ENCODE results near the gene IAPP.
"Not testable (repeated sequence)": the region's sequence is repeated elsewhere in the genome, so short reads cannot be mapped to it uniquely, and the experiment has no call there.

IAPP gene

GRCh38 chr12:21384261-21384660 is 11.6 kb downstream of the IAPP start:
- no peak for DNase-seq

- DNase-seq, result no peak
These were observed 14.5 kb downstream of the IAPP start for GRCh38 chr12:21387174-21387573.

- DNase-seq, result no peak
These were observed 19.7 kb downstream of the IAPP start for GRCh38 chr12:21392384-21392783.

- DNase-seq, result not testable (repeated sequence)
These were observed 22.3 kb downstream of the IAPP start for GRCh38 chr12:21394828-21395626.

GRCh38 chr12:21413369-21414277 is 40.9 kb downstream of the IAPP start:
- no peak for DNase-seq

- DNase-seq, result no peak
These were observed 43.9 kb downstream of the IAPP start for GRCh38 chr12:21416511-21417121.

GRCh38 chr12:21418398-21418797 is 45.7 kb downstream of the IAPP start:
- not testable (repeated sequence) for DNase-seq

- DNase-seq, result not testable (repeated sequence)
These were observed 46.5 kb downstream of the IAPP start for GRCh38 chr12:21419009-21419699.

GRCh38 chr12:21428241-21428640 is 55.5 kb downstream of the IAPP start:
- DNase-seq, result no peak

Measured in cerebellar nuclear complex (tissue), 1 donor.